Measurements from ENCODE around the gene SPATA13. TPM values are rescaled to one million over a fixed set of nuclear protein-coding genes. Genes with fewer than 3 reads are reported as not detected.

SPATA13 gene
- total and polyA plus RNA-seq, 2 donors (not counting 3 experiments of a cell fraction or from before 2014, with no cell fraction given): 6.6 to 12.9 TPM

- Histone ChIP-seq H3K4me1 (ENCODE audit: control insufficient read depth, extremely low read depth, insufficient read depth, low read length) (no peaks in the 10 kb centered on the region), H2AFZ (ENCODE audit: low read depth, low read length) (no peak overlapping the region), H3K9me1 (replicated peaks; ENCODE audit: control insufficient read depth, extremely low read depth, insufficient read depth, low read length) (no peaks in the 10 kb centered on the region), H3K27me3 (ENCODE audit: control insufficient read depth in 2 of 2, insufficient read depth in 2 of 2, low read length in 2 of 2) (no peaks in the 10 kb centered on the region), H3K9me3 (replicated peaks; ENCODE audit: control insufficient read depth, insufficient read depth, low read length) (no peaks in the 10 kb centered on the region), H3K9ac (replicated peaks; ENCODE audit: extremely low read depth, insufficient read depth, low read length) (no peak overlapping the region), H3K36me3 (ENCODE audit: control insufficient read depth in 2 of 2, extremely low read depth in 1 of 2, insufficient read depth in 2 of 2, low read length in 2 of 2) (no peaks in the 10 kb centered on the region), H3K4me2 (ENCODE audit: insufficient read depth, low read length) (no peak overlapping the region), H3K4me3 (replicated peaks in 1 of 3; ENCODE audit: insufficient read depth in 1 of 3, low read depth in 1 of 3, low read length in 3 of 3) (no peak overlapping the region), H3K27ac (ENCODE audit: insufficient read depth, low read depth, low read length) (no peak overlapping the region), H3K79me2 (ENCODE audit: control insufficient read depth, insufficient read depth, low read length) (no peaks in the 10 kb centered on the region), H4K20me1 (replicated peaks; ENCODE audit: control insufficient read depth, extremely low read depth, insufficient read depth, low read length) (no peaks in the 10 kb centered on the region)
- no peak for FAIRE-seq
- dilution Hi-C loops (cut with MboI; ENCODE audit: extremely low pct_ligation_motif_present, low sequenced_read_pairs) (no loop called here), intact Hi-C loops (cut with micrococcal nuclease) (no loop called here)
- DNase-seq (ENCODE audit: low read depth, low spot score): no peak
- TF ChIP-seq FOS (IDR thresholded peaks at IDR 0.05; ENCODE audit: borderline replicate concordance, insufficient read depth, low read length) (no peak), GATA2 (IDR thresholded peaks at IDR 0.05; ENCODE audit: insufficient read depth, insufficient read length, low read depth, low read length) (no peak), EZH2 (IDR thresholded peaks at IDR 0.05; ENCODE audit: borderline replicate concordance, low read depth, low read length, severe bottlenecking) (no peak), MYC (IDR thresholded peaks at IDR 0.05; ENCODE audit: low read depth, low read length) (no peak), JUN (IDR thresholded peaks at IDR 0.05; ENCODE audit: borderline replicate concordance, insufficient read depth, insufficient read length, low read depth) (no peak)
- POLR2A ChIA-PET: interaction anchor here (0.6 to 0.7 kb wide), 2 partner anchors 349 to 366 kb away, joined by 5 to 8 read pairs; no protein-coding TSS in a partner anchor
- no TSS peak for BruUV-seq (replicated peaks)
- CTCF ChIA-PET: no interaction called here
Observed at GRCh38 chr13:24242100-24242499, 81.6 kb downstream of the SPATA13 start.

- Histone ChIP-seq H3K4me2 (ENCODE audit: insufficient read depth, low read length) (no peak overlapping the region), H3K36me3 (ENCODE audit: control insufficient read depth in 2 of 2, extremely low read depth in 1 of 2, insufficient read depth in 2 of 2, low read length in 2 of 2) (no peaks in the 10 kb centered on the region), H3K4me1 (ENCODE audit: control insufficient read depth, extremely low read depth, insufficient read depth, low read length) (no peaks in the 10 kb centered on the region), H3K4me3 (replicated peaks in 1 of 3; ENCODE audit: insufficient read depth in 1 of 3, low read depth in 1 of 3, low read length in 3 of 3) (no peak overlapping the region), H3K9me3 (replicated peaks; ENCODE audit: control insufficient read depth, insufficient read depth, low read length) (no peaks in the 10 kb centered on the region), H3K27me3 (ENCODE audit: control insufficient read depth in 2 of 2, insufficient read depth in 2 of 2, low read length in 2 of 2) (no peaks in the 10 kb centered on the region), H3K9ac (replicated peaks; ENCODE audit: extremely low read depth, insufficient read depth, low read length) (no peak overlapping the region), H3K9me1 (replicated peaks; ENCODE audit: control insufficient read depth, extremely low read depth, insufficient read depth, low read length) (no peaks in the 10 kb centered on the region), H2AFZ (ENCODE audit: low read depth, low read length) (no peak overlapping the region), H3K27ac (ENCODE audit: insufficient read depth, low read depth, low read length) (no peak overlapping the region), H3K79me2 (ENCODE audit: control insufficient read depth, insufficient read depth, low read length) (no peaks in the 10 kb centered on the region), H4K20me1 (replicated peaks; ENCODE audit: control insufficient read depth, extremely low read depth, insufficient read depth, low read length) (no peaks in the 10 kb centered on the region)
- no peak for TF ChIP-seq FOS (IDR thresholded peaks at IDR 0.05; ENCODE audit: borderline replicate concordance, insufficient read depth, low read length)
- no peak for TF ChIP-seq CTCF (IDR thresholded peaks at IDR 0.05; ENCODE audit: extremely low read depth in 1 of 2, insufficient read depth in 1 of 2, low read depth in 1 of 2, low read length in 2 of 2)
- no peak for TF ChIP-seq GATA2 (IDR thresholded peaks at IDR 0.05; ENCODE audit: insufficient read depth, insufficient read length, low read depth, low read length)
- no peak for DNase-seq (ENCODE audit: low read depth, low spot score)
- intact Hi-C loops (cut with micrococcal nuclease) (no loop called here), dilution Hi-C loops (cut with MboI; ENCODE audit: extremely low pct_ligation_motif_present, low sequenced_read_pairs) (no loop called here)
- CTCF ChIA-PET: no interaction called here
- no peak for FAIRE-seq
- BruUV-seq (replicated peaks): no TSS peak
- POLR2A ChIA-PET: no interaction called here
Observed at GRCh38 chr13:24243302-24243701, 82.8 kb downstream of the SPATA13 start.

Measured in endothelial cell of umbilical vein (primary cell).